SU-DHL-6 (cell line): Measurements from ENCODE around the gene DYNC2H1.

Source experiments
- H2AFZ ChIP-seq: fragments of 200-600 bp; sonication (generic); 2 replicates; pipeline ENCODE4 v1.6.1; 2014; ENCODE audit warnings: low read depth, mild to moderate bottlenecking, moderate library complexity, mixed read lengths, antibody characterized with exemption, low read length; ENCODE audit not compliant: severe bottlenecking
- H3F3A ChIP-seq: fragments of 200-600 bp; shearing (Covaris generic); 2 replicates; pipeline ENCODE4 v1.6.0; 2016; ENCODE audit warnings: antibody characterized with exemption, mild to moderate bottlenecking; ENCODE audit not compliant: insufficient read depth
- H3K27ac ChIP-seq: fragments of 200-600 bp; sonication (generic); 2 replicates; pipeline ENCODE4 v1.5.1; 2016; ENCODE audit warnings: low read depth, mild to moderate bottlenecking, low read length, moderate library complexity, mixed read lengths
- H3K27me3 ChIP-seq: fragments of 200-600 bp; sonication (generic), shearing (Covaris generic); 2 replicates; pipeline ENCODE4 v1.6.0; 2014; ENCODE audit warnings: mild to moderate bottlenecking, low read length
- H3K36me3 ChIP-seq: fragments of 200-600 bp; sonication (generic); 2 replicates; pipeline ENCODE4 v1.6.1; 2014; ENCODE audit warnings: mild to moderate bottlenecking, low read length, mixed read lengths
- H3K4me2 ChIP-seq: fragments of 300-600, 200-600 bp; shearing (Covaris generic), sonication (generic); 2 replicates; pipeline ENCODE4 v1.6.0; 2014; ENCODE audit warnings: low read length, low read depth, mild to moderate bottlenecking; ENCODE audit not compliant: poor library complexity, severe bottlenecking
- H3K4me3 ChIP-seq: fragments of 200-600 bp; sonication (generic); 2 replicates; pipeline ENCODE4 v1.5.1; 2014; ENCODE audit warnings: antibody characterized with exemption, low read length, mild to moderate bottlenecking, mixed read lengths; ENCODE audit not compliant: insufficient read depth, poor library complexity, severe bottlenecking
- H3K79me2 ChIP-seq: fragments of 200-600 bp; sonication (generic); 2 replicates; pipeline ENCODE4 v1.6.1; 2014; ENCODE audit warnings: mild to moderate bottlenecking, low read length, moderate library complexity; ENCODE audit not compliant: insufficient read depth
- H3K9ac ChIP-seq: fragments of 200-600 bp; sonication (generic); 2 replicates; pipeline ENCODE4 v1.7.0; 2014; ENCODE audit warnings: mild to moderate bottlenecking, low read length
- H3K9me2 ChIP-seq: fragments of 200-600 bp; sonication (generic); replicated peaks from 2 replicates; pipeline ENCODE4 v1.6.1; 2014; ENCODE audit warnings: low read length; ENCODE audit not compliant: insufficient read depth
- H3K9me3 ChIP-seq: fragments of 200-600 bp; sonication (generic); 2 replicates; pipeline ENCODE4 v1.6.1; 2014; ENCODE audit warnings: low read length, mixed read lengths; ENCODE audit not compliant: insufficient read depth
- H4K20me1 ChIP-seq: fragments of 200-600 bp; sonication (generic); 2 replicates; pipeline ENCODE4 v1.6.1; 2014; ENCODE audit warnings: low read depth, mild to moderate bottlenecking, antibody characterized with exemption, low read length, moderate library complexity, mixed read lengths
- CTCF ChIP-seq: fragments of 200-600 bp; sonication (generic); IDR thresholded peaks from one replicate; pipeline ENCODE4 v1.5.1; 2017; ENCODE audit warnings: antibody characterized with exemption, mild to moderate bottlenecking, low read length, moderate library complexity; ENCODE audit not compliant: insufficient read depth, poor library complexity, severe bottlenecking
- EZH2phosphoT487 ChIP-seq: fragments of 200-600 bp; sonication (generic), shearing (Covaris generic); conservative IDR thresholded peaks from 2 replicates; pipeline ENCODE4 v1.6.1; 2018; ENCODE audit warnings: mild to moderate bottlenecking, antibody characterized with exemption, low read length, moderate library complexity, mixed read lengths

DYNC2H1 gene

GRCh38 chr11:103295704-103296103 is 186.5 kb downstream of the DYNC2H1 start:
- no peak overlapping the region for H3K9ac ChIP-seq
- H3K27me3 ChIP-seq: no peaks in the 10 kb centered on the region
- no peak overlapping the region for H3K4me2 ChIP-seq
- H3K9me3 ChIP-seq: no peaks in the 10 kb centered on the region; the same call in 1 of the 2 replicates
- no peak overlapping the region for H3K4me3 ChIP-seq
- no peaks in the 10 kb centered on the region for H4K20me1 ChIP-seq
- H3K79me2 ChIP-seq: no peaks in the 10 kb centered on the region
- no peaks in the 10 kb centered on the region for H3F3A ChIP-seq
- no peak overlapping the region for H2AFZ ChIP-seq
- H3K27ac ChIP-seq: no peak overlapping the region
- no peaks in the 10 kb centered on the region; the same call in 1 of the 2 replicates for H3K9me2 ChIP-seq
- no peaks in the 10 kb centered on the region for H3K36me3 ChIP-seq
- no peak for TF ChIP-seq EZH2phosphoT487
- no peak for TF ChIP-seq CTCF

- H3K9me2 ChIP-seq: no peaks in the 10 kb centered on the region; the same call in 1 of the 2 replicates
- TF ChIP-seq CTCF: no peak
- TF ChIP-seq EZH2phosphoT487: no peak
- H3K9me3 ChIP-seq: no peaks in the 10 kb centered on the region; the same call in 1 of the 2 replicates
- no peak overlapping the region for H3K9ac ChIP-seq
- H3K79me2 ChIP-seq: no peaks in the 10 kb centered on the region
- no peaks in the 10 kb centered on the region for H3K27me3 ChIP-seq
- no peaks in the 10 kb centered on the region for H4K20me1 ChIP-seq
- H3K27ac ChIP-seq: no peak overlapping the region
- no peak overlapping the region for H3K4me2 ChIP-seq
- no peaks in the 10 kb centered on the region for H3K36me3 ChIP-seq
- H3F3A ChIP-seq: no peaks in the 10 kb centered on the region
- H3K4me3 ChIP-seq: no peak overlapping the region
- H2AFZ ChIP-seq: no peak overlapping the region
These were observed 188.7 kb downstream of the DYNC2H1 start for GRCh38 chr11:103297900-103298299.

GRCh38 chr11:103315248-103315647 is 206.0 kb downstream of the DYNC2H1 start:
- Histone ChIP-seq H3F3A (no peaks in the 10 kb centered on the region), H4K20me1 (no peaks in the 10 kb centered on the region), H3K9me3 (no peaks in the 10 kb centered on the region), H2AFZ (no peak overlapping the region), H3K4me3 (no peak overlapping the region), H3K79me2 (no peaks in the 10 kb centered on the region), H3K9ac (no peak overlapping the region), H3K36me3 (no peaks in the 10 kb centered on the region), H3K9me2 (no peaks in the 10 kb centered on the region), H3K4me2 (no peak overlapping the region), H3K27me3 (no peaks in the 10 kb centered on the region), H3K27ac (no peak overlapping the region)
- TF ChIP-seq EZH2phosphoT487 (no peak), CTCF (no peak)

- H2AFZ ChIP-seq: no peak overlapping the region
- no peaks in the 10 kb centered on the region for H3F3A ChIP-seq
- no peak overlapping the region for H3K4me3 ChIP-seq
- H3K27ac ChIP-seq: no peak overlapping the region
- H3K4me2 ChIP-seq: no peak overlapping the region
- no peaks in the 10 kb centered on the region for H3K9me3 ChIP-seq
- H3K79me2 ChIP-seq: no peaks in the 10 kb centered on the region
- no peak overlapping the region for H3K9ac ChIP-seq
- no peaks in the 10 kb centered on the region for H3K27me3 ChIP-seq
- no peaks in the 10 kb centered on the region for H3K9me2 ChIP-seq
- no peak for TF ChIP-seq CTCF
- TF ChIP-seq EZH2phosphoT487: no peak
- H3K36me3 ChIP-seq: no peaks in the 10 kb centered on the region
- H4K20me1 ChIP-seq: no peaks in the 10 kb centered on the region
These were observed 207.9 kb downstream of the DYNC2H1 start for GRCh38 chr11:103317118-103317517.
